ENCODE data around the gene IBA57. TPM values are rescaled to one million over a fixed set of nuclear protein-coding genes. Genes with fewer than 3 reads are reported as not detected.

IBA57 gene
- total and polyA plus RNA-seq, 4 donors = 2.8 to 21.4 (median 6.9) TPM

DNA sequence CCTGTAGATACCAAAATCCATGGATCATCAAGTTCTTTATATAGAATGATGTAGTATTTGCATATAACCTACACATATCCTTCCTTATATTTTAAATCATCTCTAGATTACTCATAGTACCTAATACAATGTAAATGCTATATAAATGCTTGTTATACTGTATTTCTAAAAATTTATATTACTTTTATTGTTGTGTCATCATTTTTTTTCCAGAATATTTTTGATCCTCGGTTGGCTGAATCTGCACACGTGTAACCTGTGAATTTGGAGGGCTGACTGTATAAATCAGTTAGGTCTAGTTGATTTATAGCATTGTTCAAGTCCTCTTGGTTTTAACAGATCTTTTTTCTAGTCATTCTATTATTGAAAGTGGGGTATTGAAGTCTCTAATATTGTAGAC, 65.6 kb downstream of the IBA57 start:
- DNase-seq (no peak), ATAC-seq (ENCODE audit: insufficient read depth, low FRiP score) (no peak)
- H3K27me3 ChIP-seq (ENCODE audit: control insufficient read depth in 3 of 3, insufficient read depth in 3 of 3, low read length in 2 of 3) = no peaks in the 10 kb centered on the region
- H3K27ac ChIP-seq (ENCODE audit: low read depth in 1 of 2, low read length in 1 of 2) = no peak overlapping the region
- H3K36me3 ChIP-seq (ENCODE audit: control insufficient read depth in 4 of 4, insufficient read depth in 4 of 4, low read length in 4 of 4) = peaks cover 0 to 13% (median 11%) of the 10 kb centered on the region in 4 donors
- no peak overlapping the region for H3K9ac ChIP-seq (ENCODE audit: insufficient read depth in 1 of 2, low read length in 2 of 2)
- 94% methylated on average over 2 of the region's 2 CpGs for WGBS, 2 donors
- H3K4me1 ChIP-seq (ENCODE audit: control insufficient read depth in 5 of 5, insufficient read depth in 5 of 5, low read length in 5 of 5) = no peaks in the 10 kb centered on the region
- H3K4me3 ChIP-seq = no peak overlapping the region
- TF ChIP-seq, protein P1, sequence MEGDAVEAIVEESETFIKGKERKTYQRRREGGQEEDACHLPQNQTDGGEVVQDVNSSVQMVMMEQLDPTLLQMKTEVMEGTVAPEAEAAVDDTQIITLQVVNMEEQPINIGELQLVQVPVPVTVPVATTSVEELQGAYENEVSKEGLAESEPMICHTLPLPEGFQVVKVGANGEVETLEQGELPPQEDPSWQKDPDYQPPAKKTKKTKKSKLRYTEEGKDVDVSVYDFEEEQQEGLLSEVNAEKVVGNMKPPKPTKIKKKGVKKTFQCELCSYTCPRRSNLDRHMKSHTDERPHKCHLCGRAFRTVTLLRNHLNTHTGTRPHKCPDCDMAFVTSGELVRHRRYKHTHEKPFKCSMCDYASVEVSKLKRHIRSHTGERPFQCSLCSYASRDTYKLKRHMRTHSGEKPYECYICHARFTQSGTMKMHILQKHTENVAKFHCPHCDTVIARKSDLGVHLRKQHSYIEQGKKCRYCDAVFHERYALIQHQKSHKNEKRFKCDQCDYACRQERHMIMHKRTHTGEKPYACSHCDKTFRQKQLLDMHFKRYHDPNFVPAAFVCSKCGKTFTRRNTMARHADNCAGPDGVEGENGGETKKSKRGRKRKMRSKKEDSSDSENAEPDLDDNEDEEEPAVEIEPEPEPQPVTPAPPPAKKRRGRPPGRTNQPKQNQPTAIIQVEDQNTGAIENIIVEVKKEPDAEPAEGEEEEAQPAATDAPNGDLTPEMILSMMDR (IDR thresholded peaks at IDR 0.05; ENCODE audit: control extremely low read depth, extremely low read depth) = no peak
- peaks cover 0 to 3% (median 1%) of the 10 kb centered on the region in 4 donors for H3K9me3 ChIP-seq (ENCODE audit: control insufficient read depth in 4 of 4, insufficient read depth in 3 of 4, low read length in 3 of 4)

Small RNA genes within 50 kb of the gene (small RNA-seq; reads per million reads assigned to genes)
- gene AL359510.1 (ENCODE audit: low replicate concordance) = not detected

Other genes with a start within 250 kb of the IBA57 start
- 1 to 10 TPM; 5.5 to 8.6 TPM for gene WNT9A, start 217.9 kb upstream of the IBA57 start, total RNA-seq
- 1 to 10 TPM; 2.6 to 4.3 TPM for gene WNT9A, start 217.9 kb upstream of the IBA57 start, polyA plus RNA-seq
- 1 to 10 TPM in 1 of 2 donors, under 1 TPM in 1; 0.09 to 3.1 TPM for gene WNT3A, start 158.8 kb upstream of the IBA57 start, total RNA-seq
- gene WNT3A, start 158.8 kb upstream of the IBA57 start, polyA plus RNA-seq = 1 to 10 TPM; 1.6 to 2.2 TPM
- gene ARF1, start 83.1 kb upstream of the IBA57 start, total RNA-seq = 100 to 1,000 TPM; 226 to 500 TPM
- gene ARF1, start 83.1 kb upstream of the IBA57 start, polyA plus RNA-seq = 100 to 1,000 TPM; 379 to 713 TPM
- 10 to 100 TPM in 1 of 2 donors, 1 to 10 TPM in 1; 9.1 to 16.3 TPM for gene C1orf35, start 62.5 kb upstream of the IBA57 start, total RNA-seq
- 10 to 100 TPM; 13.7 to 19.9 TPM for gene C1orf35, start 62.5 kb upstream of the IBA57 start, polyA plus RNA-seq
- 10 to 100 TPM; 44.4 to 60.0 TPM for gene MRPL55, start 56.5 kb upstream of the IBA57 start, total RNA-seq
- gene MRPL55, start 56.5 kb upstream of the IBA57 start, polyA plus RNA-seq = 100 to 1,000 TPM in 1 of 2 donors, 10 to 100 TPM in 1; 86.6 to 137 TPM
- 100 to 1,000 TPM; 158 to 256 TPM for gene GUK1, start 25.5 kb upstream of the IBA57 start, total RNA-seq
- 100 to 1,000 TPM; 358 to 476 TPM for gene GUK1, start 25.5 kb upstream of the IBA57 start, polyA plus RNA-seq
- 1 to 10 TPM; 1.8 to 6.7 TPM for gene GJC2, start 15.9 kb upstream of the IBA57 start, total RNA-seq
- 1 to 10 TPM; 1.5 to 3.4 TPM for gene GJC2, start 15.9 kb upstream of the IBA57 start, polyA plus RNA-seq
- 10 to 100 TPM; 24.6 to 47.3 TPM for gene OBSCN, start 42.2 kb downstream of the IBA57 start, total RNA-seq
- 10 to 100 TPM in 1 of 2 donors, 1 to 10 TPM in 1; 5.1 to 26.1 TPM for gene OBSCN, start 42.2 kb downstream of the IBA57 start, polyA plus RNA-seq
- 10 to 100 TPM; 16.8 to 29.4 TPM for gene TRIM11, start 241.0 kb downstream of the IBA57 start, total RNA-seq
- gene TRIM11, start 241.0 kb downstream of the IBA57 start, polyA plus RNA-seq = 10 to 100 TPM; 13.8 to 16.4 TPM

Data from lung (tissue), 13 donors.